Measurements from ENCODE around the gene SYT12.

The SYT12 gene

GRCh38 chr11:67022961-67023956, at the start of gene SYT12:
SYT12 (plus strand) TSS chr11:67023134; CDS start chr11:67030145, 7,011 bp downstream.
- no peak for TF ChIP-seq GATA1 (IDR thresholded peaks at IDR 0.05; ENCODE audit: low read depth, low read length)
- no peak for TF ChIP-seq POLR2A (IDR thresholded peaks at IDR 0.05; ENCODE audit: low read length)
- no peak for DNase-seq

- no peak for DNase-seq
Observed at GRCh38 chr11:66973956-66974580, 48.9 kb upstream of the SYT12 start.

GRCh38 chr11:66974724-66975404, 48.1 kb upstream of the SYT12 start, which contains the start of gene C11orf86:
C11orf86 (plus strand) TSS chr11:66975304; CDS start chr11:66975363, 59 bp downstream.
- DNase-seq = no peak
- TF ChIP-seq POLR2A (IDR thresholded peaks at IDR 0.05; ENCODE audit: low read length) (no peak), GATA1 (IDR thresholded peaks at IDR 0.05; ENCODE audit: low read depth, low read length) (no peak)

More at GRCh38 chr11:66973956-66974580, 48.9 kb upstream of the SYT12 start:
- no peak for TF ChIP-seq GATA1 (IDR thresholded peaks at IDR 0.05; ENCODE audit: low read depth, low read length)
- TF ChIP-seq POLR2A (IDR thresholded peaks at IDR 0.05; ENCODE audit: low read length) = no peak

- TF ChIP-seq GATA1 (IDR thresholded peaks at IDR 0.05; ENCODE audit: low read depth, low read length) (no peak), POLR2A (IDR thresholded peaks at IDR 0.05; ENCODE audit: low read length) (no peak)
- no peak for DNase-seq
Observed at GRCh38 chr11:66975405-66976027, 47.4 kb upstream of the SYT12 start.

- TF ChIP-seq GATA1 (IDR thresholded peaks at IDR 0.05; ENCODE audit: low read depth, low read length) (no peak), POLR2A (IDR thresholded peaks at IDR 0.05; ENCODE audit: low read length) (no peak)
- DNase-seq = no peak
Observed at GRCh38 chr11:66976028-66976467, 46.9 kb upstream of the SYT12 start.

- TF ChIP-seq GATA1 (IDR thresholded peaks at IDR 0.05; ENCODE audit: low read depth, low read length) (no peak), POLR2A (IDR thresholded peaks at IDR 0.05; ENCODE audit: low read length) (no peak)
- no peak for DNase-seq
Observed at GRCh38 chr11:66976925-66977324, 46.0 kb upstream of the SYT12 start.

GRCh38 chr11:66978229-66978628, 44.7 kb upstream of the SYT12 start:
- no peak for DNase-seq
- TF ChIP-seq GATA1 (IDR thresholded peaks at IDR 0.05; ENCODE audit: low read depth, low read length) (no peak), POLR2A (IDR thresholded peaks at IDR 0.05; ENCODE audit: low read length) (no peak)

GRCh38 chr11:66978717-66979116, 44.2 kb upstream of the SYT12 start:
- DNase-seq = no peak
- TF ChIP-seq GATA1 (IDR thresholded peaks at IDR 0.05; ENCODE audit: low read depth, low read length) = no peak
- TF ChIP-seq POLR2A (IDR thresholded peaks at IDR 0.05; ENCODE audit: low read length) = no peak

- no peak for DNase-seq
- TF ChIP-seq POLR2A (IDR thresholded peaks at IDR 0.05; ENCODE audit: low read length) (no peak), GATA1 (IDR thresholded peaks at IDR 0.05; ENCODE audit: low read depth, low read length) (no peak)
Observed at GRCh38 chr11:66979336-66979980, 43.5 kb upstream of the SYT12 start.

GRCh38 chr11:66981976-66982578, 40.9 kb upstream of the SYT12 start:
- TF ChIP-seq GATA1 (IDR thresholded peaks at IDR 0.05; ENCODE audit: low read depth, low read length) = no peak
- no peak for TF ChIP-seq POLR2A (IDR thresholded peaks at IDR 0.05; ENCODE audit: low read length)
- peak; percentile 55 to 59 for DNase-seq

GRCh38 chr11:66983275-66983924, 39.5 kb upstream of the SYT12 start:
- DNase-seq = no peak
- TF ChIP-seq GATA1 (IDR thresholded peaks at IDR 0.05; ENCODE audit: low read depth, low read length) = no peak
- TF ChIP-seq POLR2A (IDR thresholded peaks at IDR 0.05; ENCODE audit: low read length) = no peak
